ENCODE results near the gene LOX. TPM values are rescaled to one million over a fixed set of nuclear protein-coding genes. Genes with fewer than 3 reads are reported as not detected.
"Not testable (repeated sequence)": the region's sequence is repeated elsewhere in the genome, so short reads cannot be mapped to it uniquely, and the experiment has no call there.

LOX gene
- total RNA-seq, 1 donor from 2014 or later, result 6.5 TPM

GRCh38 chr5:122099060-122099790 is 21.2 kb upstream of the LOX start:
- DNase-seq (ENCODE audit: low spot score), result no peak

DNA sequence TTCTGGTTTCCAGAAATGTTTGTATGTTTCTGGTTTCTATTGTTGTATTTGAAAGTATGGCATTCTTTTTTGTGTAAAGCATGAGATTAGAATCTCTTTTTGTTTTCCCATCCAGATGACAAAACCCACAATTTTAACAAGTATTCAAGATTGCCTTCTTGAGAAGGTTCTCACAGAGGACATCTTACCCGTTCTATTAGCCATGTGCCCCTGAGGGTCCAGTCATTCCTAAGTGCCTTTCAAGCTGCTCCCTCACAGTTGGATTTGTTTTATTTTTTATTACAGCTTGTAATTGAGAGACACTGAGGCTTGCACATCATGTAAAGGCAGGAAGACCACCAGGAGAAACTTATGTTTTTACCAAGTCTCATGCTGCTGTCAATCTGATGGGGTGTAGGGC is 19.3 kb upstream of the LOX start:
- no peak for DNase-seq (ENCODE audit: low spot score)

GRCh38 chr5:122095158-122095557 is 17.1 kb upstream of the LOX start:
- no peak for DNase-seq (ENCODE audit: low spot score)

- DNase-seq (ENCODE audit: low spot score), result not testable (repeated sequence)
Observed at GRCh38 chr5:122094251-122094650, 16.2 kb upstream of the LOX start.

DNA sequence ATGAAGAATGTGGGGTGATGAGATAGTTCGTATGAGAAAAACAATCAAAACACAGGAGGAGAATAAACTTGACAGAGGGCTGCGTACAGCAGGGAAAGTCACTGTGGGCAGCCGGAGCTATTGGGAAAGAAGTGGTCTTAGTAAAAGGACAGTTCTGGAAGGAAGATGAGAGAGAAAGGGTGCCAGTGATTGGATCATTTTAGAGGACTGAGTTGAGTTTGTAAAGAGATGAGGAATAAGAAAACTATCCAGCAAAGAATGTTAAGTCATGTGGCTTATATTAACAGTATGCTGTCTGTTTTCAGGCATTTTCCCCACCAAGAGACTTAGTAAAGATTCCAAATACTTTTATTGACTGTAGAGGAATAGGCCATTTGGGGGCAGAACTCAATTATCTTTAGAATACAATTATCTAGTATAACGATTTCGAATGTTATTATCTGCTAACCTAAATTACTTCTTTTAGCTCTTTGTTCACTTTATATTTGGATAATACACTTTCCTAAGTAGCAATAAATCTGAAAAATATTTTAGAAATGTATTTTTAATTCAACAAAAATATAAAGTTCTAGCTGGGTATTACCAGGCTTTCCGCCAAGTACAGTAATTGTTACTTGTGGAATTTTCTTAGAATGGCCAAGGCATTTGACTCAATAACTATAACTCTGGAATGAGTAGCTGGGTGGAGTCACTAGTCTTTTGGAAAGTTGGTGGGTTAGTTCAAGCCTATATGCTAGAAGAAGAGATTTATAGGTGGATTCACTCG is 15.5 kb upstream of the LOX start:
- no peak for DNase-seq (ENCODE audit: low spot score)

GRCh38 chr5:122091936-122092600 is 14.0 kb upstream of the LOX start:
- DNase-seq (ENCODE audit: low spot score), result no peak

DNA sequence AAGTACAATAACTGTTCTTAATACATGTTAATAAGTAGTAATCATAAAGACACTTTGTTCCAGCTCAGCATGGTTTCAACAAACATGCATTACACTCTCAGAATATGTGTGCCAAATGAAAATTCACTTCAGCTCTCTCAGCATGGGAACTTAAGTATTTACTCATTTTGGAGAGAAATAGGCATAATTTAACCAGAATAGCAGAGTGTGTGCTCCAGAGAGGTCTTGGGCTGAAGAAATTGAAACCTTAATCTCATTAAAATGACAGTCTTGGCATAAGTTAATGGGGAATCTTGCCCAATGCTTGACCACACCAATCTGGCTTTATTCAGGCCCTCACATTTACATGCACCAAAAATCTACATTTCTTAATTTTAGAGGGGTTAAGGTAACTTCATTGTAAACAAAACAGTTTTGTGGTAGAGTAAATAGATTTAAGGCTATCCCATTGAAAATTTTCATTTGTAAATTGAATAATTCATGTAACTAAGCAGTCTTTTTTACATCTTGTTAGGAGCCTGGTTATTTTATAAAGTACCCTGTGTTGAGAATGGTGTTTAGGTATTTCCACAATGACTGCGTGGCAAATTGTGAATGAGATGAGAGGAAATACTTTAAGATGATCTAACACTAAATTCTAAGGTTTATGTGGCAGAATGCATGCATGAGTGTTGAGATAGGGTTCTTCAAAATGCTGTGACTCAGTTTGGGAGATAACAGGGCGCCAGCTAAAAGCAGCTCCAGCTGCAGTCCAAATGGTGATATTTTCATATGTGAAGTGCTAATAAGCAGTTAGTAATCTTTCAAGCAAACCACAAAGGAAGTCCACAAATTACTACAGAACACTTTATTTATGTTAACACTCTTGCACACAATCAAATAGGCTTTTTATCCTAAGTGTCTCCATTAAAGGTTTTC is 11.3 kb upstream of the LOX start:
- no peak for DNase-seq (ENCODE audit: low spot score)

DNA sequence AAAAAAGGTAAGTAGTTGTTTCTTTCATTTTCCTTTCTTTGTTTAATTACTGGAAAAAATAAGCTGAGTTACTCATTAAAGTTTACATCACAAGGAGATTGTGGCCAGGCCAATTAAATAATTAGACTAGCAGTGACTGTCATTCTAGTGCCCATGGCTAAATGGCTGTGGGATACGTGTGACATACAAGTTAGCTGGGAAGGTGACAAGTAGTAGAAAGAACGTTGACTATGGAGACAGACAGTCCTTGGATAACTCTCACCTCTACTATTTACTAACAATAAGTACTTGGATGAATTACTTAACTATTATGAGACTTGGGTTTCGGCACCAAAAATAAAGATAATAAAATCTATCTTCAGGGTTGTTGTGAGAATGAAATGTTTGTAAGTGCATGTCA is 7.0 kb upstream of the LOX start:
- no peak for DNase-seq (ENCODE audit: low spot score)

DNA sequence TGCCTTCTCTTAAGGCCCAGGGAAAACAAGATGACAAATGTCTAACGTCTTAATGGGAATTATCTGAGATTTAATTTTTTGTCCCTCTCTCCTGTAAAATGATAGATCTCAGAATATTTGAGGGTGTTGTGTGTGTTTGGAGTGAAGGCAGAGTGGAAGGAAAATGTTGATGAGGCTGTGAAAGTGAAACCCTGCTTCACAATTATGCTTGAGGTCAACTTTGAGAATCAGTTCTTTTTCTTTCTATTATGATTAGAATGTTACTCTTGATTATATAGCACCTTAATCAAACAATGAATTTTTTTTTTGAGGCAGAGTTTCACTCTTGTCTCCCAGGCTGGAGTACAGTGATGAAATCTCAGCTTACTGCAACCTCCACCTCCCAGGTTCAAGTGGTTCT is 5.5 kb upstream of the LOX start:
- no peak for DNase-seq (ENCODE audit: low spot score)

GRCh38 chr5:122081541-122081940 is 3.5 kb upstream of the LOX start:
- no peak for DNase-seq (ENCODE audit: low spot score)

GRCh38 chr5:122077366-122078115 is 518 bp downstream of the LOX start:
- no peak for DNase-seq (ENCODE audit: low spot score)

GRCh38 chr5:122076669-122077365 is 1.2 kb downstream of the LOX start:
- peak; percentile 78 for DNase-seq (ENCODE audit: low spot score)

GRCh38 chr5:122076050-122076461 is 2.0 kb downstream of the LOX start:
- no peak for DNase-seq (ENCODE audit: low spot score)

DNA sequence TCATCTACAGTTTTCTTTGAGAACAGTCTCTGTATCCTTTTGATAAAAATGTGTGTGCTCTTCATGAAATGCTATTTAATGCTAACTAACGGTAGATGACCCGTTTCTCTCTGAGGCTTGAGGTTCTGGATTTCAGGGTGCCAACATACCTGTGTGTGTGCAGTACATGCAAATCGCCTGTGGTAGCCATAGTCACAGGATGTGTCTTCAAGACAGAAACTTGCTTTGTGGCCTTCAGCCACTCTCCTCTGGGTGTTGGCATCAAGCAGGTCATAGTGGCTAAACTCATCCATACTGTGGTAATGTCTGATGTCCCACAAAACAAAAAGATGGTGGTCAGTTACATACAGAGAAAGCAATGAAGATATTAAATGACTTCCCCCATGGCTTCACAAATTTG is 4.2 kb downstream of the LOX start:
- DNase-seq (ENCODE audit: low spot score), result no peak

DNA sequence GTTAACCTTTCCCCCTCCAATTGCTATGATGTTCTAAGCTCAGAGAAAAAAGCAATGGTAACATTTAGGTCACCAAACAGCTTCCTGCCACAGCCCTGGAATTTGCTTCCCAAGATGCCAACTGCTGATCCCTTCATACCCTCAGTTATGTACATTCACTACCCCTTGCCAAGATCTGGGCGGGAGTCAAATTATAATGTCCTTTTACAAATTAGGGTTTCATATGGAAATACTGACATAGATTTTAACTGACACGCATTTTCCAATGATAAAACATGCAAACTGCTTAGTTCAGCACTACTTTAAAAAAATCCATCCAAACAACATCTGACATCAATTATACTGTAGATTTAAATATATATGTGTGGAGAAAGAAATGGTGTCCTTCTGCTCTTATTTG is 5.0 kb downstream of the LOX start:
- no peak for DNase-seq (ENCODE audit: low spot score)

DNA sequence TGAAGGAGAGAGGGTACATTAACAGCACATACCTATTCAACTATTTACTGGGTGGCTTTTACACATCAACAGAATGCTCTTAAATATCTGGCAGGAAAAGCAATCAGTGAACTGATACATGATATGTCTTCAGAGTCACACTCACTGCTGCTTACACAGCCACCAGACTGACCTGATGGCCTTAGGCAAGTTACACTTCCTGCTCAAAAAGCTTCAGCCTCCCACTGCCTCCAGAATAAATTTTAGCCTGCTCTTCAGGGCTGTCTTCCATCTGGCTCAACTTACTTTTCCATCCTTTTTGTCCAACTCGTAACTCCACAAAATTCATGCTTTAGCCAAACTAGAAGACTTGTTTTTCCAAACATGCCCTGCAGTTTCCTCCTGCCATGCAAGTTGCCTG is 10.7 kb downstream of the LOX start:
- DNase-seq (ENCODE audit: low spot score), result no peak

DNA sequence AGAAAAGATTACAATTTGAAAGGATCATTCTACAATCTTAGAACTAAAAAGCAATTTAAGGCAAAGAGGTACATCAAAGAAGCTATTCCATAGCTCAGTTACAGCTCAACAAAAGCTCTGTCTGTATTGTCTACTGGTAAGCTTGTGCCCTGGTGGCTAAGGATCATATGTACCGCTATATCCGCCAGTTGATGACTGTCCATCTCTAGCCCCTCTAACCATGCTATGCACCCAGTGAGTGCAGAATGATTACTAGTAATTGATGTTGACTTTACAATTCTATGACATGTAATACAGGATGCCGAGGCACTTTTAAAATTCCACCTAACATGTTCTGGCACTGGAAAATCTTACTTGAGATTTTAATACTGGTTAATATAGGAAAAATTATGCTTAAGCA is 13.1 kb downstream of the LOX start:
- DNase-seq (ENCODE audit: low spot score), result no peak

GRCh38 chr5:122063836-122064235 is 14.2 kb downstream of the LOX start:
- no peak for DNase-seq (ENCODE audit: low spot score)

DNA sequence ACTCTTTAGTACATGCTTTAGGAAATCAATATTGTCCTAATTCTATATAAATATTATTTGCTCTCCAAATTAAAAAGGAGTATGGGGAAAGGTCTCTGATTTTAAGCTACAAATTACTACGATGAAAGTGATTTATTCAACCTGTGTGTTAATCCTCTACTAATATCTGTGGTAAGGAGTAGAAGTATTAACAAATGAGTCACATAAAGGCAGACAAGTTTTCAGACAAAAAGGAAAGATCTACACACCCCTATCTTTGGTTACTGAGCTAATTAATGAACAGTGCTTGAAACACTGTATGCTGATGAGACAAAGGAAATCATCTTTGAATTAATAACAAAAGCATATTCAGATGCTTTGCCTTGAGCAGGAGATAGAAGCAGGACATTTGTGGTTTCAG is 15.9 kb downstream of the LOX start:
- DNase-seq (ENCODE audit: low spot score), result no peak

DNA sequence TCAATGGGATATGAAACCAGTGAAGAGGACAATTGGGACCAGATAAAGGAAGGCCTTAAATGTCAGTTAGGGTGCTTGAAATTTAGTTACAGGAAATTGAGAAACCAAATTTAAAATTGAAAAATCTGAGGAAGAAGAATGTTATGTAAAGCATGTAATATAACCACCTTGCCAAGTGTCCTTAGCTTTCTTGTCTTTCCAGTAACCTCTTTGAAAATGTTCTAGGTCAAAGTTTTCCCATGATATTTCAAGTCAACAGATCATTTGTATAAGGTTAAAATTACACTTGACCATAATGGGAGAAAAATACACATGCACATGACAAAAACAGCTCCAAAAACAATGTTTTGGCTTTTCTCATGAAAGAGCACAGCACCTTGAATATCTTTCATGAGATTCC is 21.1 kb downstream of the LOX start:
- DNase-seq (ENCODE audit: low spot score), result no peak

Measured in ureter (tissue), 1 donor.